Heart right ventricle (tissue), 16 donors: Measurements from ENCODE around the gene PPIP5K2. TPM values are rescaled to one million over a fixed set of nuclear protein-coding genes. Genes with fewer than 3 reads are reported as not detected.

ENCODE experiments used
- ATAC-seq, 8 donors: fragments of 200-7000 bp; cut with Tn5 transposase; one replicate each; pipeline ENCODE4 v1.9.1; 2020; ENCODE audit warnings: mild to moderate bottlenecking in 8 of 8, moderate library complexity in 8 of 8, moderate number of reproducible peaks in 1 of 8
- DNase-seq, 2 donors: peaks; one replicate each; pipeline ENCODE4 v3.0.0-alpha.2; 2020
- H3K27ac ChIP-seq, 10 donors: fragments of 200-600 bp; sonication (generic) in 2 of 10; one replicate each; pipeline versions ENCODE4 v1.5.0 to v1.8.0; 2020 to 2022; ENCODE audit warnings: mild to moderate bottlenecking in 3 of 10
- H3K27me3 ChIP-seq, 7 donors: fragments of 200-600 bp; one replicate each; pipeline ENCODE4 v1.8.0; 2021 to 2022; ENCODE audit warnings: mild to moderate bottlenecking in 2 of 7
- H3K36me3 ChIP-seq, 9 donors: fragments of 200-600 bp; sonication (generic) in 1 of 9; one replicate each; pipeline versions ENCODE4 v1.5.0 to v1.8.0; 2020 to 2022; ENCODE audit warnings: mild to moderate bottlenecking in 2 of 9
- H3K4me1 ChIP-seq, 9 donors: fragments of 200-600 bp; sonication (generic) in 1 of 9; one replicate each; pipeline versions ENCODE4 v1.5.0 to v1.8.0; 2020 to 2022; ENCODE audit warnings: mild to moderate bottlenecking in 4 of 9
- H3K4me3 ChIP-seq, 10 donors: fragments of 200-600 bp; sonication (generic) in 2 of 10; one replicate each; pipeline versions ENCODE4 v1.5.0 to v1.8.0; 2020 to 2022; ENCODE audit warnings: mild to moderate bottlenecking in 7 of 10, moderate library complexity in 2 of 10
- H3K9me3 ChIP-seq, 11 donors: fragments of 200-600 bp in 10 of 11; sonication (generic) in 2 of 11; one replicate each; pipeline versions ENCODE4 v1.5.0 to v1.8.0; 2013 to 2022; ENCODE audit warnings: mild to moderate bottlenecking in 2 of 11, control low read depth in 1 of 11, moderate library complexity in 1 of 11
- CTCF ChIP-seq, 9 donors: fragments of 200-600 bp; sonication (generic) in 2 of 9; IDR thresholded peaks; one replicate each; pipeline versions ENCODE4 v1.5.0 to v1.8.0; 2021 to 2022; ENCODE audit warnings: antibody characterized with exemption in 9 of 9, mild to moderate bottlenecking in 5 of 9, moderate library complexity in 1 of 9
- WGBS, 2 donors: extraction: QIAGEN DNeasy Blood & Tissue Kit; methylation state at CpG; one replicate each; pipeline ENCODE4 v1.1.7; 2013; ENCODE audit warnings: inconsistent platforms in 1 of 2; 5-methylcytosine and 5-hydroxymethylcytosine counted together
- intact Hi-C, 10 donors: fragments of 100-400 bp; cut with DNase I; formaldehyde crosslinking; loops; one replicate each; pipeline versions ENCODE4 v1.11.1 to v1.14.2; 2022
- polyA plus RNA-seq, 2 donors: library from polyadenylated mRNA; stranded (reverse); fragments of 200-250 nt; gene quantifications; one replicate each; pipeline ENCODE4 v1.2.3, GENCODE V29; 2013
- total RNA-seq, 10 donors: library from RNA; stranded (reverse); fragmentation: NEBNext Ultra II Directional in 3 of 10; extraction: Animal tissue kit (Norgen Biotek cat#: 25700) in 3 of 10; gene quantifications; one replicate each; pipeline versions ENCODE4 v1.2.1 to v1.2.4, GENCODE V29; 2021 to 2023
- donor health status: Arrhythmogenic right ventricular cardiomyopathy.
- donor health status: ischemic (EF 13 %, LVEDD 7.1; RV severe dilation, severe dysfunction).
- donor health status: healthy with polysubstance abuse.
- donor health status: DM: no; HTN: yes; CAD: no.
- donor health status: DM: no; HTN: no; CAD: no.
- donor health status: ischemic (EF 25% LVEDD 6.9; RV normal size, moderate dysfunction).
- donor health status: ischemic (EF 25% LVEDD 5.7; RV mildly dilated, moderate dysfunction).
- donor health status: healthy.
- donor health status: DM: yes; HTN: yes; CAD: no.
- donor health status: Ischemic cardiomyopathy.
- donor health status: ischemic (EF 35%, LVEDD 5.7; RV mildly dilated, moderate dysfunction).
- donor health status: nonischemic (EF 11% LVEDD 7.7; RV severe dilation, severe dysfunction).
- donor health status: DM: yes; HTN: yes; CAD: no.
- donor health status: PGD.
- donor health status: ischemic (EF 29% LVEDD 5.4; RV normal size, mild dysfunction).
- donor health status: nonischemic (EF 23%, LVEDD 6.1; RV moderate dilation, normal function).

PPIP5K2 gene
- total and polyA plus RNA-seq, 12 donors = 17.1 to 72.9 (median 35.6) TPM

- DNase-seq (no peak), ATAC-seq (no peak)
- Histone ChIP-seq H3K4me3 (no peak overlapping the region), H3K4me1 (no peaks in the 10 kb centered on the region), H3K36me3 (peaks cover 0 to 73% (median 23%) of the 10 kb centered on the region in 9 donors), H3K27me3 (no peaks in the 10 kb centered on the region), H3K27ac (no peak overlapping the region), H3K9me3 (peaks cover 0 to 42% (median 25%) of the 10 kb centered on the region in 11 donors)
- intact Hi-C loops = no loop called here
- TF ChIP-seq CTCF (IDR thresholded peaks at IDR 0.05) = no peak
- 96 to 99% methylated on average over 1 of the region's 1 CpG for WGBS, 2 donors
Observed at GRCh38 chr5:103086547-103086946, 33.6 kb upstream of the PPIP5K2 start.

GRCh38 chr5:103089272-103089671, 30.8 kb upstream of the PPIP5K2 start:
- H3K4me3 ChIP-seq = no peak overlapping the region
- no peak overlapping the region for H3K27ac ChIP-seq
- DNase-seq (no peak), ATAC-seq (no peak)
- no peaks in the 10 kb centered on the region for H3K27me3 ChIP-seq
- peaks cover 0 to 15% (median 6%) of the 10 kb centered on the region in 11 donors for H3K9me3 ChIP-seq
- H3K36me3 ChIP-seq = peaks cover 0 to 95% (median 26%) of the 10 kb centered on the region in 9 donors
- 98 to 100% methylated on average over 1 of the region's 1 CpG for WGBS, 2 donors
- H3K4me1 ChIP-seq = peaks cover 0 to 7% (median under 1%) of the 10 kb centered on the region in 9 donors
- no peak for TF ChIP-seq CTCF (IDR thresholded peaks at IDR 0.05)
- intact Hi-C loops = no loop called here

GRCh38 chr5:103090791-103091190, 29.3 kb upstream of the PPIP5K2 start:
- H3K27ac ChIP-seq = no peak overlapping the region
- TF ChIP-seq CTCF (IDR thresholded peaks at IDR 0.05) = no peak
- 95 to 97% methylated on average over 1 of the region's 1 CpG for WGBS, 2 donors
- intact Hi-C loops = no loop called here
- no peak for DNase-seq
- no peak overlapping the region for H3K4me3 ChIP-seq
- ATAC-seq = no peak
- H3K36me3 ChIP-seq = peaks cover 0 to 95% (median 25%) of the 10 kb centered on the region in 9 donors
- H3K4me1 ChIP-seq = peaks cover 0 to 13% (median 2%) of the 10 kb centered on the region in 9 donors
- peaks cover 0 to 7% (median 0%) of the 10 kb centered on the region in 11 donors for H3K9me3 ChIP-seq
- no peaks in the 10 kb centered on the region for H3K27me3 ChIP-seq

GRCh38 chr5:103092676-103093075, 27.4 kb upstream of the PPIP5K2 start:
- no peaks in the 10 kb centered on the region for H3K27me3 ChIP-seq
- ATAC-seq (no peak), DNase-seq (no peak)
- no peak for TF ChIP-seq CTCF (IDR thresholded peaks at IDR 0.05)
- intact Hi-C loops = no loop called here
- no peak overlapping the region for H3K4me3 ChIP-seq
- peaks cover 0 to 13% (median 2%) of the 10 kb centered on the region in 9 donors for H3K4me1 ChIP-seq
- H3K36me3 ChIP-seq = peaks cover 0 to 95% (median 25%) of the 10 kb centered on the region in 9 donors
- H3K27ac ChIP-seq = peak overlapping the region in 1 of 10 donors; percentile 2
- H3K9me3 ChIP-seq = peaks cover 0 to 7% (median 0%) of the 10 kb centered on the region in 11 donors
- 95 to 97% methylated on average over 3 of the region's 3 CpGs for WGBS, 2 donors
